KG1 (cell line): ENCODE data around the gene C1orf159.

Experiments
- DNase-seq: peaks from one replicate; lab custom pipeline; 2025; lab: John Stamatoyannopoulos, UW

C1orf159 gene

DNA sequence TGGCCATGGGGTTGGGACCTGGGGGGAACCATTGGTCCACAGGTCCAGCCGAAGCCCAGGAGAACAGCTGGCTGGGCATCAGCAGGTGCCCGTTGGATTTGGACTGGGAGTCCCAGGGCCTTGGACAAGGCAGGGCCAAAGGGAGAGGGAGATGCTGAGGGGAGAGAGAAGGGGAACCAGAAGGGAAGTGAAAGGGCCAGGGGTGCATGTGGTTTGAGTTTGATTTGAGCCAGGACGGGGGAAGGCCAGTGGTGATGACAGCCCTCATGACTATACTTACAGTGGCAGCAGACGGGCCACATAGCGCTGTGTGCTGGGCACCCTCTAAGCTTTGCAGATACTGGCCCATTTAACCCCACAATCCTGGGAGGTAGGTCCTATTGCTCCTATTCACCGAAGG lies 77.2 kb downstream of the C1orf159 start:
- no peak for DNase-seq

DNA sequence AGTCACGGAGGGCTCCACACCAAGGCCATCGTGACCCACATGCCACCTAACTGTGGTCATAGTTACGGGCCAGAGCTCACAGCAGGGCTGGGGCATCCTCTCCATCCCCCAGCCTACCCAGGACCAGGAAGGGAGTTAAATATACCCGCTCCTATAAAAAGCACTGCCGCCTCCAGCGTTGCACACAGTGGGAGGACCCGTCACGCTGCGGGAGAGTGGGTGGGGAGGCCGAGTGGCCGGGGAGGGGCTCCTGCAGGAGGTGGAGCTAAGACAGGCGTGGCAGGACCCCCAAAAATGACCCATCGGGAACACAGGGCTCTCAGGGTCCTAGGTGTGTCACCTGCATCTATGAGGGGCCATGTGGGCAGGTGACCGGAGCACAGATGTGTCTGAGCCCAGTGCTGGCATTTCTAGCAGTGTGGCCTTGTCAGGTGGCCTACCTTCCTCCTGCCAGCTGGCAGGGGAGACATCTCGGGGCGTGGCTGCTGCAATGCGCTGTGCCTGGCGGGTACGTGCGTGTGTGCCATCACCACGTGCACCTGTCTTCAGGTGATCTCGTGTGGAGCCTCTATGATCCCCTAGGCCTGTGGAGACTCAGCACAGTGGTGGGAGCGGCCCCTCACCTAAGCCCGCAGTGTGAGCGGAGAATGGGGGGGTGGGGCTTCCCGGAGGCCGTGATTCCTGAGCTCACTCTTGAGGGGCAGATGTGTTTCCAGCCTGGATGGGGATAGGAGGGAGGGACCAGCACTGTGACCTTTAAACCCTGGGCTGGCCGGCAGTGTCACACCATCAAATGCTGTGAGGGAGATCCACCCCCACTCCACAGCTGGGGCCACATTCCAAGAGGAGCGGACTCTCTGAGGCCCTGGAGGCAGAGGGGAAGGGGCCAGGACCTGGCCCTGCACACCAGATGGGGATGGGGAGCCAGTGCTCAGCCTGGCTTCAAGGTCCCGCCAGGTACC lies 78.2 kb downstream of the C1orf159 start:
- DNase-seq, result no peak

DNA sequence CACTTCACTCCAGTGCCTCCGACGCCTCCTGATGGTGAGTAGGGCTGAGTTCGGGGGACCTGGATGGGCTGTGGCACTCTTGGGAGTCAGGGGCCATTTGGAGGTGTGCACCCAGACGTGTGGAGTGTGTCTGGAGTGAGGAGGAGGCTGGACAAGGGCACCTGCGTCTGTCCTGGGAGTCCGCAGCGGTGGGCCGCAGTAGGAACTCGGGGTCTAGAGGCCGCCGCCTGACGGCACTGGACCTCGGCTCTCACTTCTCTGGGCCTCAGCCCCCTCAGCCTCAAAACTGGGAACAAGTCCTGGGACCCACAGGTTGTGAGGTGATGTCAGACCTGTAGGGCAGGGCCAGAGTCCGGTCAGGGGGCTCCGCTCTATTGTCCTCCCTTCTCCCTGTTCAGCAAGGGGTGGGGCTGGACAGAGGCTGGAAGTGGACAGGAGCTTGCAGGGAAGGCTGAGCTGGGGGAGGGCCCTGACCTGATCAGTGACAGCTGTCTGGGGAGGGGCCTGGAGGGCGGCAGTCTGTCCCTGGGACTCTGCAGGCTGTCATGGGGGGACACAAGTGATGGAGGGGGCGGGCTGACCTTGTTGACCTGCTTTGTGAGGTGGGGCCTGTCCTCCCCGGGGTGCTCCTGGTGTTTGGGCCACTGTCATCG lies 80.5 kb downstream of the C1orf159 start:
- DNase-seq, result no peak

DNA sequence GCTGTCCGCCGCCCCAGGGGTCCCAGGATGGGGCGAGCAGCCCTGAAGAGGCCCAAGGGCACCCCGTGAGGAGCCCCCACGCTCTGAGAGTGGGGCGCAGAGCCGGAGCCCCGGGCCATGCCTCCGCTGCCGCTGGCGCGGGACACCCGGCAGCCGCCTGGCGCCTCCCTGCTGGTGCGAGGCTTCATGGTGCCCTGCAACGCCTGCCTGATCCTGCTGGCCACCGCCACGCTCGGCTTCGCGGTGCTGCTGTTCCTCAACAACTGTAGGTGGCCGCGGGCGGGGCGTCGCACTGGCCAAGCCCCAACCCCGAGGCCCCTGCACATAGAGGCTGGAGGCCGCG lies 81.5 kb downstream of the C1orf159 start:
- DNase-seq, result no peak

DNA sequence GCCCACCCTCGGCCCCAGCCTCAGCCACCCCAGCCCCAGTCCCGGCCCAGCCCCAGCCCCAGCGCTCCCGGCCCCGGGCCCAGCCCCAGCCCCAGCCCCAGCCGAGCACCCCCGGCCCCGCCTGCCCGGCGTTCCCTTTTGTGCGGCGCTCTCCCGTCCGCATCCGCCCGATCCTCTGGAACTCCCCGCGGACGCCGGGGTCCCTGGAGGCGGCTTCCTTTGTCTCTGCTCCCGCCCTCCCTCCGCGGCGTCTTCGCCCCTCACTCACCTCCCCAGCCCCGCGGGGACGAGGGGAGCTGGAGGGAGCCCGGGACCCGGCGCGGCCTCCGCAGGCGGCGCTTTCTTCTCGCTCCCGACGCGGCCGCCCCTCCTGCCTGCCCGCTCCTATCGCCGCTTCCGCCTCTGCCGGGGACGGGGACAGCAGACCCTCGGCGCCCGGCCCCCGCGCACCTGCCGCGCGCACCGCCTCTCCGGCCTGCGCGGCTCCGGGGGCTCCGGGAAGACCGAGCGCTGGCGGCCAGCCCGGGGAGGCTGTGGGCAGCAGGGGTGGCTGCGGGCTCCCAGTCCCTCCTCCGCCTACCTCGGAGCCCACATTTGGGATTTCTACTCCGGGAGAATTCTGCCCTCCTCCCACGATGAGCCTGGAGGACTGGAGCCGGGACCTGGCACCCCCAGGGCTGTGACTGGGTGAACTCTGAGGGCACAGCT lies 82.0 kb downstream of the C1orf159 start:
- no peak for DNase-seq

DNA sequence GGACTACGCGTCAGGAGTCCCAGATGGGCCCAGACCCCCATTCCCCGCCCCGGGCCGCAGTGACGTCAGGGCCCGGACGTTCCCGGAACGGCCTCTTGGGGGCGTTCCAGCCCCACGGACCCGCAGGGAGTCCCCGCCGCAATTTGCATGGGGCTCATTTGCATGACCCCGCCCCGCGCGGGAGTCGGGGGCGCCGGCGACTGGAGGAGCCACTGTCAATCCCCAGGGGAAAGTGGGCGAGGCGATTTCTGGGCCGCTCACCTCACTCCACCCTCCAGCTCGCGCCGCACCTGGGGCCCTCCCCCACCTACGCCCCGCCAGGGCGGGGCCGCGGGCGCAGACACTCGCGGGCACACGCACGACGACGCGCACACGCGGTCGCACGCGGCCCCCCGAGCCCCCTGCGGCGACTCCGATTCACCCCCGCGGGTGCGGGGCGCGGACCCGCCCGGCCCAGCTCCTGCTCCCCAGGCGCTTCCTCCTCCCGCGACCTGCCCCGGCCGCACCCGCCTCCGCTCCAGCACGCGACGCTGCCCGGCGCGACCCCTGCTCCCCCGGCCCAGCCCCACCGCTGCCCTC lies 82.8 kb downstream of the C1orf159 start:
- DNase-seq, result peak; percentile 28

DNA sequence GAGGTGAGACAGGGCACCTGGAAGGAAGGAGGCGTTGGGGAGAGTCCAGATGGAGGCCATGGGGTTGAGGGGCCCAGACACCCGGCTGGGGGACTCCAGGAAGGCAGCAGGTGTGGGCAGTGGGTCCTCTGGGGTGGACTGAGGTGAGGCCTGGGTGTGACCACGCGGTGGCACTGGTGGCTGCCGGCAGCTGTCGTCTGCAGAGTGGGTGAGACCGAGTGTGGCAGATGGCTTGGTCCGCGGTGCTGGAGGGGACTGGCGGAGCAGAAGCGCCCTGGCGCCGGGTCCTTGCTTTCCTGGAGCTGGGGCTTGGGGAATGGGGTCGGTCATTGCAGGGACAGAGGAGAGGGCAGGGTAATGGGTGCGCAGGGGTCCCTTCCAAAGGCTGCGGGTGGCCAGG lies 83.5 kb downstream of the C1orf159 start:
- DNase-seq, result no peak
